Activated naive CD4-positive, alpha-beta T cell treated with Interleukin-2 at 50 U/mL for 16 hours (primary cell): ENCODE measurements around the gene PRG3.

ENCODE experiments used
- DNase-seq: peaks from one replicate; pipeline ENCODE4 v3.0.0-alpha.2; 2020

PRG3 gene, protein sequence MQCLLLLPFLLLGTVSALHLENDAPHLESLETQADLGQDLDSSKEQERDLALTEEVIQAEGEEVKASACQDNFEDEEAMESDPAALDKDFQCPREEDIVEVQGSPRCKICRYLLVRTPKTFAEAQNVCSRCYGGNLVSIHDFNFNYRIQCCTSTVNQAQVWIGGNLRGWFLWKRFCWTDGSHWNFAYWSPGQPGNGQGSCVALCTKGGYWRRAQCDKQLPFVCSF

DNA sequence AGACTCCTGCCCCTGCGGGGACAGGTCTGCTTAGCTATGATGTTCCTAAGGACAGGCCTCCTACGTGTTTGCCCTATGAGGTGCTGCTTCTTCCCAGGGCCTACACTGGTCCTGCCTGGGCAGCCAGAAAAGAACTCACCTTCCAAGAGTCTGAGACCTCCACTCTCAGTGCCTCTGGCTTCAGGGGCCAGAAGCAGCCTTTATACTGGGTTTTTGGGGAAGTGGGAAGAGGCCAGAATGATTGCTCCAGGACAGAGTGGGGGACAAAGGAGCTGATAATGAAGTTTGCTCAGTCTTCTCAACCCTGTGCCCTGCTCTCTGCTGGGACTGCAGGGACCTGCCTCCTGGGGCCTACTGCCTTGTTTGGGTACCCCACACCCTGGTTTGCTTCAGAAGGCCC, at the start of gene PRG3:
PRG3 (minus strand) TSS at position 176 of the 400 bp plus-strand sequence. CDS start 442 bp downstream, outside the sequence.
- no peak for DNase-seq

DNA sequence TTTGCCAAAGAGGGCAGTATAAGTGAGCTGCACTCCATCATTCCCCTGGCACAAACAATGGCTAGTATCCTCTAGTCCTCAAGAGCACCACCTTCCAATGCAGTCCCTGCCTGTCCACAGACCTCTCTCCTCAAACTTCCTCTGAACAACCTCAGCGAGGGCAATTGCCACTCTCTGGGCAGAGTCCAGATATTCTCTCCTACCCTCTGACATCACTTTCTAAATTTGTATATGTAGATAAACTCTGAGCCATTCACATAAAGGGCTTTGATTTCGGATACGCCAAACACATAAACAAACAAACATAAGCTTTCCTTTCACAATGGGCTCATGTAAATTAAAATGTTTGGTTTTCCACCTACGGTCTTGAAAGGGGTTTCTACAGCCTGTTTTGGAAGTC, 49.0 kb upstream of the PRG3 start:
- no peak for DNase-seq

DNA sequence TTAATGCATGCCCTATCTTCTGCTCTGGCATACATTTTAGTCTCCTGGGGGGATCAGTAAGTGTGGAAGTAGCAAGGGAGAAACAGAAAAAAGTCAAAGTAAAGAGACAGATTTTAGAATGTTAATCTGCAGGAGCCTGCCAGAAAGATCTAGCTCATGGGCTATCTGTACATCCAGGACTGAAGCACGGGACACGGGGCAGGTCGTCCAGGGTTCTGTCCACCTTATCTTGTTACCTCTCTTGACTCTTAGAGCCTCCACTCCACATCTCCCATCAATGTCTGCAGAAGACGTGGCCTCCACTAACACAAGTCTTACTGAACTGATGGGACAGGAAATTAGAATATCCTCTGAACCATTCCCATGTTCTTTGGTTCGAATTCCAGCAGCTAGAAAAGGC, 47.7 kb upstream of the PRG3 start:
- no peak for DNase-seq

DNA sequence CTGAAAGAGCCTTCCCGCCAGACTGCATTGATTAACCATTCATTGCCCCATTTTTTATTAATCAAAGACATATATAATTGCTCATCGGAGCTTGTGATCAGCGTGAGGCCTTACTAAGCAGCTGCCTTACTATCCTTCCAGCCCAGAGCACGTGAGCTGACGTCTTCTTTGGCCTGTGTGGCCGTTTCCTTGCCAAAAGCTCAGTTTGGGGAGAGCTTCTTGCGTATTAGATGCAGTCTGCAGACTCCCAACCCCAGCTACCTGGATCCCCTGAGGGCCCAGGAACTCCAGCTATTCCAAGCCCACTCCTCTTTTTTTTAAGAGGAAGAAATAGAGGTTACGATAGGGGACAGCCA, 46.8 kb upstream of the PRG3 start:
- DNase-seq: no peak

DNA sequence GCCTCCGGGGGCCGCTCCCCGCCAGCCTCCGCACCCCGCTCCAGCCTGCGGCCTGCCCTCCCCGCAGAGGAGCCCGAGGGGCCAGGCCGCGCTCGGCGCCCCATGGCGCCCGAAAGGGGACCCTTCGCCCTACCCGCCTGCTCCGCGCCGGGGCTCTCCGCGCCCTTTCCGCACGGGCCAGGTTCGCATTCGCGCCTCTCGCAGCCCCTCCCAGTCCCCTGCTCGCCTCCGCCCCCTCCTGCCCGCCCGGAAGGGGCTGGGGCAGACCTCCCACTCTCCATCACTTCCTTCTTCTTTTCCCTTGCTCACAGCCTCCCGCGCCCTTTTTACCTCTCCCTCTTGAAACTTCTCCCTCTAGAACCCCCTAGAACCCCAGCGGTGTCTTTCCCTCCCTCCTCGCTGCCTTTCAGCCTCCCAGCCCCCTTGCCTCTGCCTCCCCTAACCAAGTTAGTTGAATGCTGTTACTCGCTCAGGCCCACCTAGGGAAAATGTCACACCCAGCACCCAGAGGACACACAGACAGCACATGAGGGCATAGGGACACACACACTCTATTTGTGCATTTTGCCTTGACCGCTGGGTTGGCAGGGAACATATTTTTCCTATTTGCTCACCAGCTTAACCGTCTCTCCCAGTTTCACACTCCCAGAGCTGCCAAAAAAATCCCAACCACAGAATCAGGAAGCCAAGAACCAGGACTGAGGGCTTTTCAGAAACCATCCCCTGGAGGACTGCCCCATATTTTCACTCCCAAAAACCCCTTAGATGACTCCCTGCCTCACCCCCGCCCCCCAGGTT, 46.2 kb upstream of the PRG3 start, which contains the start of gene SLC43A3:
SLC43A3 (minus strand) TSS at position 193 of the 798 bp plus-strand sequence. CDS start 949 bp downstream, outside the sequence.
- DNase-seq: peak; percentile 84

DNA sequence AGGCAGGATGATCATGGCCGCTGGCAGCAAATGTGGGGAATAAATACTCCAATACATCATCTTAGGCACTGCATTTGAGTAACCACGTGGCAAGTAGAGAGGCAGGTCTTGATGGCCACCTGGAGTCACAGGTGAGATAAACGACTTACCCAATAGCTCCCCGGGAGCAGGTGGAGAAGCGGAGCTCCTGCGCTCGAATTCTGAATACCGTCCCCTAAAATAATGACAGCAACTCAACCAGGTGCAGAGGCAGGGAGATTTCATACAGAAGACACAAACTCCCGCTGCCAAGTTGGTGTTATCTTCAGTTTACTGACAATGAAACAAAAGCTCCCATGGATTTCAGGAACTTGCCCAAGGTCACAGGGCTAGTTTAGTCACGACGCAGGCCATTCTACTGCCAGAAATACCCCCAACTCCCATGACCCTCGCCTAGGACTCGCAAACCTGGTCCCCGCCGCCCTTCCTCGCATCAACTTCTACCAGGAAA, 45.5 kb upstream of the PRG3 start:
- DNase-seq: peak; percentile 21

DNA sequence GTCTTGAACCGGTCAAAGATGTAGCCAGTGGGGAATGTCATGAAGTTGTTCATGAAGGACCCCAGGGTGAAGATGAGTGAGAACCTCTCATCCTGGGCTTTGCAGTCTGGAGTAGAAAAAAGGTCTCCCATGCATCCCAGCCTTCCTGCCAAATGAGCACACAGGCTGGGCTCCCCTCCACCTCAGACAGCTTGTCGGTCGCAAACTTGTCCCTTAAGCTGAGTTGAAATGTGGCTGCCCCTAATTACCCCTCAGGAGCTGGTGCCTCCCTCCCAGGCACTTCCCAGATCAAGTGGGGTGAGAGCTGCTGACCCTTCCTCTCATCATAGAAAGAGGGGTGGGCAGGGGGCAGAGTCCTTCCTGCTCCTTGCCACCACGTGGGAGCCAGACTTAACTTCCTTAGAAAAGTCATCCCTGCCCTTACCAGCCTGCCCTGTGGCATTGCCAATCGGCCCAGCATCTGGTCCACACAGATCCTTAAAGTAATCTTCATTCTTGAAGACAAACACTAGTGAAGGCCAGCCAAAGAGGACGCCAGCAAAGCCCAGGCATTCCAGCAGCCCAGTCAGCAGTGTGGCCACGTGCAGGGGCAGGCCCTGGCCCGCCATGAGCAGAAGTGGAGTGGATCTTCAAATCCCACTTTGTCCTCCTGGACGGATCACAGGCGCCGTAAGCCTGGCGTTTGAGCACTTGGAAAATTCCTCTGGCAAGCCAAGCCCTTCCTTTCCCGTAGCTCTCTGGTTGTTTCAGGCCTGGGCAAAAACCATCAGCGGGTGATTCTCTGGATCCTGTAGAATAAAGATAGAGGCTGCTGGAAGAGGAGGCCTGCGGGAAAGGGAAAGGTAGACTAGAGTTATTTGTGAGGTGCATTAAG, 44.9 kb upstream of the PRG3 start:
- DNase-seq: peak; percentile 23

DNA sequence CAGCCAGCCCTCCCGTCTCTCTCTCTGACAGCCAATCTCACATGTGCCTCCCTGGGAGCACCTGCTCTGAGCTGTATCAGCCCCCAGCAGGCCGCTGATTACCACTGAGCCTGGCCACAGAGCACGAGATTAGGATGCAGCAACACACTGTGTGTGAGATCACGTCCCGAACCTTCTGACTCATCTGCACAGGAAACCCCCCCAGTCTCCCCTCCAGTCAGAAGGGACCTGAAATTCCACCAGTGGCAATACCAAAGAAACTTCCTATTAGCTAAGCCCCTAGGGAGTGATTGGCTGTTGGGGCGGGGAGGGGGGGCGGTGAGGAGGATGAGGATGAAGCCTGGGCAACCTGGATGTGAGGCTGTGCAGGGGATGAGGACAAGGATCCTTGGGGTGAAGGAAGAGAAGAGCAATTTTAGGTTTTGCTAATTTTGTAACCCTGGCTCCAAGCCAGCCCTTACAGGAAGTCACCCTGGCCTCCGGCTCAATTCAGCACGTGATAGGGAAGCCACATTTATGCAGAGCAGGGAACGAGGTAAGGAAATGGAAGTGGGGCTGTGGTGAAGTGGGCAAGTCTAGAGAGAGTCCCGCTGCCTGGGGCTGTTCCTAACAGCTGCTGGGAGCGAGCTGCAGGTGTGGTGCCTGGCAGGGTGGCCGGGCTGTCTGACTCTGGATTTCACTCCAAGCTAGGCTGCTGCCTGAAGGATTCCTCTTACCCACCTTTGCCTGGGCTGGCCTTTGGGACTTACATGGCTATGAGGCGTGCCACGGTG, 44.0 kb upstream of the PRG3 start:
- peak; percentile 91 for DNase-seq

DNA sequence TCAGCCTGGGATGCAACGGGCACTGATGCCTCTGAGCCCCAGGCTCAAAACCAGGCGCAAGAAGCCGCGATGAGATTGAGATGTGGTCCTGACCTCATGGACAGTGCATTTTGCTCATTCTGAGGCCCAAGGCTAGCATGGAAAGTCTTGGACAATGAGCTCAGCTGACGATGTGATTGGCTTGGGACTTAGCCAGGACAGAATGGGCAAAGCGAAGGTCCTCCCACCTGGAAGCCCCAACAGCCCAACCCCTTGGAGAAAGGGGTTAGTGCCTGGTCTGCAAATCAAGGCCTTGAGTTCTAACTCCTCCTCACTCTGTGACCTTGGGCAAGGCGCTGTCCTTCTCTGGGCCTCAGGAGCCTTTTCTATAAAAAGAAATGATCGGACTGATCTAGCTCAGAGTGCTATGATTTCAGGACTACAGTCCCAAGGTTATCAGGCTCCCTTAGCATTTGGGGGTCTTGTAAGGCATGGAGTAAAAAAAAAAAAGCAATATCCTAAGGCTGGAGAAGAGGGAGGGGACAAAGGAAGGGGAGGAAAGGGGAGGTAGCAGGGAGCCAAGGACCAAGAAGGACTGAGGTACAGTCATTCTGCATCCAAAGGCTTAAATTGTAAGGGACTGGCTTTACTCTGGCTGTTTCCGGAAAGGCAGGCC, 43.3 kb upstream of the PRG3 start:
- no peak for DNase-seq

DNA sequence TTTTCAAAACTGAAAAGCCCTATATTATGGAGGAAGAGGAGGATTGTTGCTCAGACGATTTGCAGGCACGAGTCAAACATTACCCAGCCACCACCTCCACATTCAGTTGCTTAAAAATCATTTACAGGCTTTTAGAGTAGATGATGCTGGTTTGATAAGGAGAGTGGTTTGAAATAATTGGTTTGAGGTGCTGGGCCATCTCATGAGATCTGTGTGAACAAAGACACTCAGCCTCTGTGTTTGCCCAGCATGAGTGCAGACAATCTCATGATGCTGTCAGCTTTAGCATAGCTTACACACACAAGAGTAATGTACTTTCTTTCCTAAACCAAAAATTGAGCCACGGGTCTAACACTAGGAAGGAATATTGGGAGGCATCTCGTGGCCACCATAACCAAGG, 41.7 kb upstream of the PRG3 start:
- no peak for DNase-seq

DNA sequence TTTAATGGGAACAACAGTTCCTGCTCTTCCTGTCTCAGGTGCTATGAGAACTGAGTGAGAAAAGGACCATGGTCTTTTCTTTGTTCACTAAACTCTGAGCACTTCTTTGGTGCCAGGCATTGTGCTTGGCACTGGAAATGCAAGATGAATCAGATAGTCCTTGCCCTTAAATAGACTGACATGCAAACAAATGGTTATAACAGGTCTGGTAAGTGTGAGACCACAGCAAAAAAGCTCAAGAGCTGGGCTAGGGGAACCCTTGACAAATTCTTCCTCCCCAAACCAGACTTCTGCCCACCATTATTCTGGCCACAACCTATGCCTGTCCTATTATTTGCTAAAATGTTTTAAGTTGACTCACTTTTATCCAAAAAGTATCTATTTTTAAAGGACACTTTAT, 40.9 kb upstream of the PRG3 start:
- no peak for DNase-seq

DNA sequence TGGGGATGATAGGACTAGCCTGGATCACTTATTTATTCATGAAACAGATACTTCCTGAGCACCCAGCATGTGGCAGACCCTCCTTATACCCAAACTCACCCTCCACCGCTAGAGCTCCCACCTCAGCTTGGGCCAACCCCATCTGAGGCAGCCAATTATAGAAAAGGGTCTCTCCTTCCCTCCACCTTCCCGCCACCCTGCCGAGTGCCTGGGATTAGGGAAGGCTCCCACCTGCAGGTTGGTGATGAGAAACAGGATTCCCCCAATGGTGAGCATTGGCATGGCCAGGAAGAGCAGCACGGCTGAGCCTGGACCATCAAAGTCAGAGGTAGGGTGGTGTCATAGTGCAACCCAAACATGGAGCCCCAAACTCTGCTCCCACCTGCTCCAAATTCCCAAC, 40.1 kb upstream of the PRG3 start:
- DNase-seq: no peak

DNA sequence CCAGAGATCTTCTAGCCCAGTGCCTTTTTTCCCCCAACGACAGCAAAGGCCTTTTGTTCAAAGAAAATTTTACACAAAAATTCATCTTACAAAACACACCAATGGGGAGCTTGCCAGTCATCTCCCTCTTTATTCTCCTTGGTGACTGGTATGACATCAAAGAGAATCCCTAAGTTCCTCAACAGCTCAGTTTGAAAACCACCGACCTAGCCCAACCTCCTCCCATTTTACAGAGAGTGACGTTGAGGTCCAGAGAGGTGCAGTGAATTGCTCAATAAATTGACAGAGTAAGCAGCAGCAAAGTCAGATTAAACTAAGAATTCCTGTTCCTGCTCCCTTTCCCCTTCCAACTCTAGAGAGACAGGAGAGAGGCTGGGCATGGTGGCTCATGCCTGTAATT, 38.2 kb upstream of the PRG3 start:
- DNase-seq: no peak

DNA sequence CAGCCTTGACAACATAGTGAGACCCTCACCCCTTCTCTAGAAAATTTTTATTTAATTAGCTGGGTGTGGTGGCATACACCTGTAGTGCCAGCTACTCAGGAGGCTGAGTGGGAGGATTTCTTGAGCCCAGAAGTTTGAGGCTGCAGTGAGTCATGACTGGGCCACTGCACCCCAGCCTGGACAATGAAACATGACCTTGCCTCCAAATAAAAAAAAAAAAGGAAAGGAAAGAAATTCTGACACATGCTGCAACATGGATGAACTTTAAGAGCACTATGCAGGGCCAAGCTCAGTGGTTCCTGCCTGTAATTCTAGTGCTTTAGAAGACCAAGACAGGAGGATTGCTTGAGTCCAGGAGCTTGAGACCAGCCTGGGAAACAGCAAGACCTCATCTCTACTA, 37.2 kb upstream of the PRG3 start:
- DNase-seq: no peak

DNA sequence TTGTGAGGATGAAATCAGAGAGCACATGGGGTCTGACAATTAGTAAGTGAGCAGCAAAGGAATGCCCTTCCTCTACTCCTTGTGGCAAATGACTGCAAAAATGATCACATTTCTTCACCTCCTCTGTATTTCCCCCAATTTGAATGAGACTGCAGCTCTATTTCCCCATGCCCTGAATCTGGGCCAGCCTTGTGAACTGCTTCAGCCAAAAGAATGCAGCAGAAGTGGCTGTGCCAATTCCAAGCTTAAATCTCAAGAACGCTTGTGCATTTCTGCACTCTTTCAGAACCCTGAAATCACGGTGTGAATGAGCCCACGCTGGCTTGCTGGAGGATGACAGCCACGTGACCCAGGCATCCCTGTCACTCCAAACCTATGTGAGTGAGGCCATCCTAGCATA, 36.1 kb upstream of the PRG3 start:
- DNase-seq: no peak

DNA sequence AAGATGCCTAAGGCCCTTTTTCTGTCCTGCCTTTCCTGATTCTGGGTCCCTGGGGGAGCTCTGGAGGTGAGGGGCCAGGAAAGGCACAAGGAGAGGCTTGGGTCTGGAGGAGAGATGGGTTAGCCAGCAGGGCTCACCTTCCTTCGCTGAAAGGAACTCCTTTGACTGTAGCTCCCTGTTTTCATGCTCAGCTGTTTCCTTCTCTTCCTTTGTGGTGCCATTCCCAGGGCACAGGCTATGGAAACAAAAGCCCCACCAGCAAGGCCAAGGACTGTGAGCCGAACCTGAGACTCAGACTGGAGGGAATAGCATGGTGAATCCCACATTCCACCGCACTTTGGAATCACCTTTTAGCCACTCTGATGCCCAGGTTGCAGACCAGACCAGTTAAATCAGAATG, 35.5 kb upstream of the PRG3 start:
- no peak for DNase-seq

DNA sequence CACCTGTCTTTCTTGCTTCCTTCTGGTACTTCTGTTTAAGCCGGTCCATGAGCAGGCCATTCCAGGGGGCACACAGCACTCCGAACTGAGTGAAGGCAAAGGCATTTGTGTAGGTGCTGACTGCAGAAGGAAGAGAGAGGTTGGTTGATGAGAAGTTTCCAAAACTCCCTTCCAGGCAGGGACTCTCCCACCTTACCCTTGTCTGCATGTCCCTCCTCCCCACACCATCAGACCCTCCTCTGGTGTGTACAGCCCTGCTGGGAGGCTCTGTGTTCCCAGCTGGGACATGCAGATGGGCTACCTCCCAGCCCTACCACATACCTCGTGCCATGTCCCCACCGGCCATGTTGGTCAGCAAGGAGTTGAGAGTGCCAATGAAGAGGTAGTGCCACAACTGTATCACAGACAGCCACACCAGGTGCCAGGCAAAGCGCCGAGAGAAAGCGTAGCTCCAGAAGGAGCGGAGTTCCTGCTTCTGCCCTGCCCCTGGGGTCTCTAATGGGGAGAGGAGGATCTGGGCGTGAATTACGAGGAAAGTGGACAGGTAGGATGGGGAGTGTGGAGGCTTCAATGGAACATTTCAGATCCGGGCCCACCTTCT, 33.8 kb upstream of the PRG3 start:
- DNase-seq: no peak

DNA sequence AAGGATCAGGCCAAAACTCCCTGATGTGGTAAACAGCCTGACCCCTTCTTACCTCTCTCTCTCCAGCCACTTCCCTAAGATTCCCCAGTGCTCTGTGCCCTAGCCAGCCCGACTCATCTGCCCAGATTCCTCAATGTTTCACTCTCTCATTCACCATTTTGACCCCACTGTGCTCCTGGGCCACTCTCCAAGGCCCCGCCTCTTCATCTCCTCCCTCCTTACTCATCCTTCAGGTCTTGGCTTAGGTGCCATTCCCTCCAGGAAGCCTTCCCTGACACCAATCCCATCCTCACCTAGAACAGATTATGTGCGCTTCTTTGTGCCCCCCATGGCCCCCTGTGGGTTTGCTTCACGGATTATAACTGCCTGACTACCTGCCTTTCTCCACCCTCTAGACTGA, 32.7 kb upstream of the PRG3 start:
- DNase-seq: no peak

DNA sequence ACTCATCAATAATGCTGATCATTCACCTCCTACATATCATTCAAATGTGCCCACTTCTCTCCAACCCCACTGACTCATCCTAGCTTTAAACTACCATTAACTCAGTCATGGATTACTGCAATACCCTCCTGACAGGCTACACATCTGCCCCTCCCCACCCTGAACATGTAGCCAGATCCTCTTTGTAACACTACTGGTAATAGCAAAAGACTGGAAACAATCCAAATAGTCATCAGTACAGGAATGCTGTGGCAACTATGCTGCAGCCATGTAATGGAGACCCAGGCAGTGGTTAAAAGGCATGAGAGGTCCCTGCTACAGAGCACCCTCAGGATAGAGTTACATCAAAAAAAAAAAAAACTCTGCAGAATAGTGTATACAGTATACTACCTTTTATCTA, 29.3 kb upstream of the PRG3 start:
- DNase-seq: no peak

DNA sequence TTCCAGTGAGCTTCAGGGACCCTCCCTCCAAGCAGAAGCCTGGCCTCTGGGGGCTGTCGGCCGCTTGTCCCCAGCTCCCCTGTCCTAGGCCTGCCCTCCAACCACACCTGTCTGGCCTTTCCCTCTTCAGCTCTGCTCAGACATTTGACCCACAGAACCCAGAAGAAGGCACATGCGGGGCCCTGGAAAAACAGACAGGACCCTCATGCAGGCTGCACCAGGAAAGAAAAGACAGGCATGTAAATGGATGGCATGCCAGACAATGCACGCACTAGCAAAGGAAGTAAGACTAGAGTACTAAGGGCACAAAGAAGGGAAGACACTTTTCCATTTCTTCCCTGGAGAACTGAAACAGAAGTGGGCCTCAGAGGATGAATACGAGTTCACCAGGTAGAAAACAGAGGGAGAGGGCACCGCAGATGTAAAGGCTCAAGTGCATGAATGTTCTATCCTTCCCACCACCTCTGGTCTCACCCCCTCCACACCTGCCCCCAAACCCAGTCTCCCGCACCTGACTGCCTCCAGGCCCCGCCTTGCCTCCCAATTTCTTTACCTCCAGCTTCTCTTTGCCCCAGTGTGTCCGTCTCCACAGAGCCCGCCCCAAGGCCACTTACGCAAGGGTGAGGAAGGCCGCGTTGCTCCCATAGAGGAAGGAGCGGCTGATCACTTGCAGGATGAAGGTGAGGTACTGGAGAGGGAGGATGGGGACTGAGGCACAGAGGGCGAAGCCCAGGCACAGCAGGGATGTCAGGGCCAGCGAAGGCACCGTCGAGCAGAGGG, 28.6 kb upstream of the PRG3 start:
- DNase-seq: no peak

DNA sequence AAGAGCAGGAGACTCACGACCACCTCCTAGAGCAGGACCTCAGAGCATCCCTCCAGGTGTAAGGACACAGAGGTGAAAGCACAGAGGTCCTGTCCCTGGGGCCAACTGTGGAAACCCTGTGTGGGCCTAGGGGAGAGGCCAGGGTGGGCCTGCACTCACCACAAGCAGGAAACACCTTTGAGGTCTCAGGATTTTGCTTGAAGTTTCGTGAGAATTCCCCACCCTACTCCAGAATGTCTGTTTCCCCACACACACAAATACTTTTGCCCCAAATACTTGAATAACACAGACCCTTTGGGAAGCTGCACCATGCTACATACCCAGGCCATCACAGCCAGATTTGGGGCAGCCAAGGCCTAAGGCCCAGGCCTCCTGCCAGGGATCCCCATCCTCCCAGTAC, 27.8 kb upstream of the PRG3 start:
- no peak for DNase-seq
